Stimulated activated naive CD8-positive, alpha-beta T cell treated with anti-CD3 and anti-CD28 coated beads, Interleukin-15, Interleukin-2, amounts not matched to agents 100 ng/mL and 50 ng/mL, for 24 hours (primary cell): ENCODE results near the gene ADRA2A.

Experiments
- H3K27ac Mint-ChIP-seq: one replicate; pipeline ENCODE4 v1.8.0; 2021; ENCODE audit warnings: mild to moderate bottlenecking, mixed read lengths
- H3K27me3 Mint-ChIP-seq: one replicate; pipeline ENCODE4 v1.8.0; 2021; ENCODE audit warnings: mixed read lengths
- H3K36me3 Mint-ChIP-seq: one replicate; pipeline ENCODE4 v1.8.0; 2021; ENCODE audit warnings: low read depth, mixed read lengths
- H3K4me1 Mint-ChIP-seq: one replicate; pipeline ENCODE4 v1.8.0; 2021; ENCODE audit warnings: low read depth, mixed read lengths
- H3K4me3 Mint-ChIP-seq: one replicate; pipeline ENCODE4 v1.8.0; 2021; ENCODE audit warnings: mild to moderate bottlenecking, mixed read lengths
- H3K9me3 Mint-ChIP-seq: one replicate; pipeline ENCODE4 v1.8.0; 2021; ENCODE audit warnings: mixed read lengths

The ADRA2A gene

GRCh38 chr10:111091833-111092232, 15.0 kb downstream of the ADRA2A start:
- Mint-ChIP-seq H3K9me3 (no peaks in the 10 kb centered on the region), H3K36me3 (no peaks in the 10 kb centered on the region), H3K4me3 (no peak overlapping the region), H3K27me3 (peaks cover 13% of the 10 kb centered on the region), H3K27ac (no peak overlapping the region), H3K4me1 (no peaks in the 10 kb centered on the region)

GRCh38 chr10:111093741-111094380, 17.0 kb downstream of the ADRA2A start:
- H3K9me3 Mint-ChIP-seq = no peaks in the 10 kb centered on the region
- H3K4me3 Mint-ChIP-seq = no peak overlapping the region
- no peaks in the 10 kb centered on the region for H3K4me1 Mint-ChIP-seq
- peaks cover 12% of the 10 kb centered on the region for H3K27me3 Mint-ChIP-seq
- no peaks in the 10 kb centered on the region for H3K36me3 Mint-ChIP-seq
- no peak overlapping the region for H3K27ac Mint-ChIP-seq

- Mint-ChIP-seq H3K27me3 (peaks cover 5% of the 10 kb centered on the region), H3K27ac (no peak overlapping the region)
Measured at GRCh38 chr10:111098679-111099437, 22.0 kb downstream of the ADRA2A start.

GRCh38 chr10:111100198-111100597, 23.4 kb downstream of the ADRA2A start:
- peaks cover 4% of the 10 kb centered on the region for H3K27me3 Mint-ChIP-seq
- no peak overlapping the region for H3K27ac Mint-ChIP-seq
- no peak overlapping the region for H3K4me3 Mint-ChIP-seq
- no peaks in the 10 kb centered on the region for H3K4me1 Mint-ChIP-seq
- H3K36me3 Mint-ChIP-seq = no peaks in the 10 kb centered on the region
- H3K9me3 Mint-ChIP-seq = no peaks in the 10 kb centered on the region

More at GRCh38 chr10:111098679-111099437, 22.0 kb downstream of the ADRA2A start:
- Mint-ChIP-seq H3K9me3 (no peaks in the 10 kb centered on the region), H3K4me1 (no peaks in the 10 kb centered on the region), H3K4me3 (no peak overlapping the region), H3K36me3 (no peaks in the 10 kb centered on the region)

GRCh38 chr10:111101796-111102195, 25.0 kb downstream of the ADRA2A start:
- no peak overlapping the region for H3K4me3 Mint-ChIP-seq
- H3K4me1 Mint-ChIP-seq = no peaks in the 10 kb centered on the region
- peaks cover 4% of the 10 kb centered on the region for H3K27me3 Mint-ChIP-seq
- no peaks in the 10 kb centered on the region for H3K9me3 Mint-ChIP-seq
- no peaks in the 10 kb centered on the region for H3K36me3 Mint-ChIP-seq
- H3K27ac Mint-ChIP-seq = no peak overlapping the region

GRCh38 chr10:111102359-111102837, 25.6 kb downstream of the ADRA2A start:
- Mint-ChIP-seq H3K4me1 (no peaks in the 10 kb centered on the region), H3K27ac (no peak overlapping the region), H3K9me3 (no peaks in the 10 kb centered on the region), H3K4me3 (no peak overlapping the region), H3K27me3 (peaks cover 4% of the 10 kb centered on the region), H3K36me3 (no peaks in the 10 kb centered on the region)

- Mint-ChIP-seq H3K36me3 (no peaks in the 10 kb centered on the region), H3K4me1 (no peaks in the 10 kb centered on the region), H3K27ac (no peak overlapping the region), H3K9me3 (no peaks in the 10 kb centered on the region), H3K27me3 (peaks cover 4% of the 10 kb centered on the region), H3K4me3 (no peak overlapping the region)
Measured at GRCh38 chr10:111103196-111103840, 26.5 kb downstream of the ADRA2A start.

- no peaks in the 10 kb centered on the region for H3K36me3 Mint-ChIP-seq
- H3K27ac Mint-ChIP-seq = no peak overlapping the region
- H3K27me3 Mint-ChIP-seq = peaks cover under 1% of the 10 kb centered on the region
- no peaks in the 10 kb centered on the region for H3K9me3 Mint-ChIP-seq
- H3K4me3 Mint-ChIP-seq = no peak overlapping the region
- H3K4me1 Mint-ChIP-seq = no peaks in the 10 kb centered on the region
Measured at GRCh38 chr10:111104811-111105210, 28.0 kb downstream of the ADRA2A start.

- Mint-ChIP-seq H3K9me3 (no peaks in the 10 kb centered on the region), H3K27ac (no peak overlapping the region), H3K4me3 (no peak overlapping the region), H3K27me3 (no peaks in the 10 kb centered on the region), H3K4me1 (no peaks in the 10 kb centered on the region), H3K36me3 (no peaks in the 10 kb centered on the region)
Measured at GRCh38 chr10:111106081-111106480, 29.3 kb downstream of the ADRA2A start.

- Mint-ChIP-seq H3K9me3 (no peaks in the 10 kb centered on the region), H3K27ac (no peak overlapping the region), H3K27me3 (no peaks in the 10 kb centered on the region), H3K4me3 (no peak overlapping the region), H3K4me1 (no peaks in the 10 kb centered on the region), H3K36me3 (no peaks in the 10 kb centered on the region)
Measured at GRCh38 chr10:111107023-111107422, 30.2 kb downstream of the ADRA2A start.

GRCh38 chr10:111107846-111108245, 31.0 kb downstream of the ADRA2A start:
- Mint-ChIP-seq H3K27ac (no peak overlapping the region), H3K36me3 (no peaks in the 10 kb centered on the region), H3K27me3 (no peaks in the 10 kb centered on the region), H3K4me3 (no peak overlapping the region), H3K9me3 (no peaks in the 10 kb centered on the region), H3K4me1 (no peaks in the 10 kb centered on the region)

- Mint-ChIP-seq H3K9me3 (no peaks in the 10 kb centered on the region), H3K36me3 (no peaks in the 10 kb centered on the region), H3K4me1 (no peaks in the 10 kb centered on the region), H3K27ac (no peak overlapping the region), H3K4me3 (no peak overlapping the region), H3K27me3 (no peaks in the 10 kb centered on the region)
Measured at GRCh38 chr10:111108441-111108840, 31.6 kb downstream of the ADRA2A start.

- Mint-ChIP-seq H3K4me3 (no peak overlapping the region), H3K36me3 (no peaks in the 10 kb centered on the region), H3K27me3 (no peaks in the 10 kb centered on the region)
Measured at GRCh38 chr10:111109501-111110242, 32.8 kb downstream of the ADRA2A start.

GRCh38 chr10:111110771-111111170, 33.9 kb downstream of the ADRA2A start:
- no peak overlapping the region for H3K27ac Mint-ChIP-seq
- no peaks in the 10 kb centered on the region for H3K27me3 Mint-ChIP-seq
- H3K9me3 Mint-ChIP-seq = no peaks in the 10 kb centered on the region
- no peaks in the 10 kb centered on the region for H3K36me3 Mint-ChIP-seq
- H3K4me1 Mint-ChIP-seq = peaks cover 8% of the 10 kb centered on the region
- H3K4me3 Mint-ChIP-seq = no peak overlapping the region

More at GRCh38 chr10:111109501-111110242, 32.8 kb downstream of the ADRA2A start:
- Mint-ChIP-seq H3K9me3 (no peaks in the 10 kb centered on the region), H3K27ac (no peak overlapping the region), H3K4me1 (peaks cover 7% of the 10 kb centered on the region)

- H3K4me3 Mint-ChIP-seq = no peak overlapping the region
- H3K4me1 Mint-ChIP-seq = peaks cover 8% of the 10 kb centered on the region
Measured at GRCh38 chr10:111112333-111112732, 35.5 kb downstream of the ADRA2A start.

More at GRCh38 chr10:111112333-111112732, 35.5 kb downstream of the ADRA2A start:
- H3K36me3 Mint-ChIP-seq = no peaks in the 10 kb centered on the region
- no peaks in the 10 kb centered on the region for H3K27me3 Mint-ChIP-seq
- H3K9me3 Mint-ChIP-seq = no peaks in the 10 kb centered on the region
- no peak overlapping the region for H3K27ac Mint-ChIP-seq
